IPS DF 6.9 (cell line): Measurements from ENCODE around the gene KRT6A.

Source experiments
- DNase-seq: peaks from one replicate; pipeline ENCODE4 v3.0.0-alpha.2; 2013; ENCODE audit warnings: low read depth, low spot score
- H3K27ac ChIP-seq: one replicate; pipeline ENCODE4 v1.5.1; 2013; ENCODE audit warnings: low read length, control low read depth
- H3K27me3 ChIP-seq: 2 replicates; pipeline ENCODE4 v1.6.1; 2013; ENCODE audit warnings: mild to moderate bottlenecking, low read length; ENCODE audit not compliant: control insufficient read depth, insufficient read depth
- H3K36me3 ChIP-seq: 2 replicates; pipeline ENCODE4 v1.6.1; 2013; ENCODE audit warnings: low read length; ENCODE audit not compliant: control insufficient read depth, insufficient read depth
- H3K4me1 ChIP-seq: 2 replicates; pipeline ENCODE4 v1.6.1; 2013; ENCODE audit warnings: low read length; ENCODE audit not compliant: control insufficient read depth, insufficient read depth
- H3K4me3 ChIP-seq: 2 replicates; pipeline ENCODE4 v1.5.1; 2013; ENCODE audit warnings: mild to moderate bottlenecking, low read length
- H3K9me3 ChIP-seq: 2 replicates; pipeline ENCODE4 v1.6.1; 2013; ENCODE audit warnings: low read length, inconsistent platforms; ENCODE audit not compliant: control insufficient read depth, insufficient read depth
- WGBS: extraction: QIAGEN DNeasy Blood & Tissue Kit; methylation state at CpG from one replicate; pipeline ENCODE4 v1.1.7; 2013; ENCODE audit warnings: mixed read lengths, missing lambda C conversion rate; ENCODE audit not compliant: insufficient read length, insufficient coverage; 5-methylcytosine and 5-hydroxymethylcytosine counted together

The KRT6A gene

DNA sequence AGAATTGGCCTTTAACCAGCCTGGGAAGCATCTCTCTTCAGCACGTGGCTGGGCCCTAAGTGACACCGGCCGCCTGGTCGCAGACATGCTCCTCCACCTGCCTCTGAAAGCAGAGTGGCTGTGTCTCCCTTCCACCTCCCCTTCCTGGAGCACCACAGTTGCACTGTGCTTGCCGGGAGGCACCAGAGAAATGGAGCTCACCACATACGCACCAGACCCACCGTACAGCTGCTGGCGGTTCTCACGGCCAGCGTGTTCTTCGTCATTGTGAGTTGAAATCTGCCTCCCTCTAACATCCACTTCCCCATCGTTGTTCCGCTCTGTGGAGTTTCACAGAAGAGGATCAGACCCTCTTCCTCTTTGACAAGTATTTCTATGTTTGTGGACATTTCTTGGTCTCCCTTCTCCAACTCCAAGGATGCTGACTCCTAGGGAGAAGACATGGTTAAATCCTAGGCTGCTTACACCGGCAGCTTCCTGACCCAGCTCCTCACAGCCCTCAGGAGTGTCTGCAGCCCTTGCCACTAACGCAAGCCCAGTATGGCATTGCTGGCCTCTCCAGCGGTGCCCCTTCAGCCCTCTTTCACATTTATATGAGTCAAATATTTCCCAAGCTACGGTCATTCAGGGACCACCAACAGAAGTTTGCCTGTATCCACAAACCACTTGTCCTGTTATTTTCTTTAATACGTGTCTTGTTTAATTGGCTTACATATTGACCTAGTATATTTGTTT is 38.7 kb upstream of the KRT6A start:
- H3K27me3 ChIP-seq: no peaks in the 10 kb centered on the region
- no peak for DNase-seq
- H3K9me3 ChIP-seq: no peaks in the 10 kb centered on the region
- no peak overlapping the region for H3K4me3 ChIP-seq
- no peaks in the 10 kb centered on the region for H3K36me3 ChIP-seq
- no peak overlapping the region for H3K27ac ChIP-seq
- WGBS: no CpG with 5 or more reads among the region's 18 CpGs
- no peaks in the 10 kb centered on the region for H3K4me1 ChIP-seq

DNA sequence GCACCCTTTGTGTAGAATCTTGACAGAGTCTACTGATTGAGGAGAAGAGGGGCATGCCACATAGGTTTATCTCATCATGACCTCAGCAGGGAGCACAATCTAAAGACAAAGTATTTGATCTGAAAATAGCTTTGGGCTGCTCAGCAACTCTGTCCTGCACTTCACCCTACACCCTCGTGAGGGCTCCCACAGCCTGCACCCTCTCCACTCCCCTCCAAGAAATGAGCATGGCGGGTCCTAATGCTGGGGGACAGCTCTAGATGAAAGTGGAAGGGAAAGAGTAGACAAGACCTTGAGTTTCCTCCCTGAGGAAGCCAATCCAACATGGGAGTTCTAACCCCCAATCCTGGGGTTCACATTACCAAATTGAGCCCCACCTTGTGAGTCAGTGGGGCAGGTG is 37.8 kb upstream of the KRT6A start:
- no peak for DNase-seq
- H3K4me3 ChIP-seq: no peak overlapping the region
- WGBS: no CpG with 5 or more reads among the region's 2 CpGs
- H3K27ac ChIP-seq: no peak overlapping the region
- H3K27me3 ChIP-seq: no peaks in the 10 kb centered on the region
- no peaks in the 10 kb centered on the region for H3K36me3 ChIP-seq
- H3K9me3 ChIP-seq: no peaks in the 10 kb centered on the region
- no peaks in the 10 kb centered on the region for H3K4me1 ChIP-seq

DNA sequence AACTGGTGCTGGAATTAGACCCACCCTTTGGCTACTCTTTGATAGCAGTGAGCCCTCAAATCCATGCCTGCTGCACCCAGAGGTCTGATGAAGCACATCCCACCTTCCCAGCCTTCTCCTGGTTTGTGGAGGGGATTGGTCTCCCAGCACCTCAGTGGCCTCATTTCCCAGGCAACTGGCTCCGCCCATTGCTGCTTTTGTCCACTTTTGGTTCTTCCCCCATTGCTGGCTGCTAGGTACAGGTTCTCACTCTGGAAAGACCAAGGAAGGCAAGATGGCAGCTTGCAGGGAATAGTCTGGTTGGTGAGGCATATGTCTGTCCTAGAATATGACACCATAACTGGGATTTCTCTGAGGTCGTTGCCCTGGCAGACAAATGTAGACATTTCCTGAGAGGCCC is 37.3 kb upstream of the KRT6A start:
- Histone ChIP-seq H3K27ac (no peak overlapping the region), H3K9me3 (no peaks in the 10 kb centered on the region), H3K36me3 (no peaks in the 10 kb centered on the region), H3K4me3 (no peak overlapping the region), H3K27me3 (no peaks in the 10 kb centered on the region), H3K4me1 (no peaks in the 10 kb centered on the region)
- no CpG with 5 or more reads among the region's 2 CpGs for WGBS
- DNase-seq: no peak

DNA sequence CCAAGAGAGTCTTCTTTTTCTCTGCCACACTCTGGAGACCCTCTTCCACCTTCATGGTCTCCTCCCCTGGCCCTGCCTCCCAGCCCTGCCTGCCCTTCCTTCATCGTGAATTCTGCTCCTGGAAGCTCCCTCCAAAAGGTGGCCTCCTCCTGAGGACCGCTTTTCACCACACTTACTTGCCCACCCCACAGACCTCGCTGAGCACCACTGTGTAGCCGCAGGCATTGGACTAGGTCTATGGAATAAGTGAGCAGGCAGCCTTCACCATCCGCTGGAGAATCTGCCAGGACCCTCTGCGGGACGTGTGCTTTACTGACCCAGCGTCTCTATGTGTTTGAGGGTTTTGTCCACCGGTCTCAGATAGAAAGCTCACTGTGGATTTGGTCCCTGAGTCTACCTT is 36.8 kb upstream of the KRT6A start:
- Histone ChIP-seq H3K27me3 (no peaks in the 10 kb centered on the region), H3K9me3 (no peaks in the 10 kb centered on the region), H3K36me3 (no peaks in the 10 kb centered on the region), H3K27ac (no peak overlapping the region), H3K4me1 (no peaks in the 10 kb centered on the region), H3K4me3 (no peak overlapping the region)
- no peak for DNase-seq
- WGBS: no CpG with 5 or more reads among the region's 9 CpGs

DNA sequence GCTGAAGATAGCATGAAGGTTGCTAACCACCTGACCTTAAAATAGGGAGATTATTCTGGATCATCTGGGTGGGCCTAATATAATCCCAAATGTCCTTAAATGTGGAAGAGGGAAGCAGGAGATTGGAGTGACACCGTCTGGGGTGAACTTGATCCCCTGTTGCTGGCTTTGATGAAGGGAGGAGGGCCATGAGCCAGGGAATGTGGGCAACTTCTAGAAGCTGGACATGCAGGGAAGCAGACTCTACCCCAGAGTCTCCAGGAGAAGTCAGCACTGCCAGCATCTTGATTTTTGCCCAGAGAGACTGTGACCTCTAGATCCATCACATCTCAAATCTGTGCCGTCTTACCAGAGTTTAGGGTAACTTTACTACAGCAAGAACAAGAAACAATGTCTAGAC is 36.4 kb upstream of the KRT6A start:
- WGBS: no CpG with 5 or more reads among the region's 2 CpGs

DNA sequence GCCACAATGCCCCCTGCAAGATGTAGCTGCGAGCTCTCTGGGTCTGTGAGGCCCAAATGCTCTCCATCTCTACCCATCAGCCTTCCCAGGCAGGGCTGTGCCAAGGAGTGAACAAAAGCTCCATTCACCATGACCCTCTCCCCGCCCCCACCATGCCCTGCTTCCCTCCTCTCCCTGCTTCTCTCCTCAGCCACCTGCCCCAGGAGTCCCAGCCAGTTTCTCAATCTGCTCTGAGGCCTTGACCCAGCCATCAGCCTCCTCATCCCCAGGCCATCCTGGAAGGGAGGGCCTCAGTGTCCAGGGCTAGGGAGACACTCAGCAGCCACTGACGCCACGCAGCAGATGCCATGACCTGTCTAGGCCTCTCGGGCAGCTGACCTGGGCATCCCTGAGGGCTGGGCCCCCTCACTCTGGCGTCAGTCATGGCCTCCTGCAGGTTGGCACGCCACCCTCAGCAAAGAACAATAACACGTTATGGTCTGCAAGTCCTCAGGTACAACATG is 35.6 kb upstream of the KRT6A start:
- Histone ChIP-seq H3K27ac (no peak overlapping the region), H3K4me3 (no peak overlapping the region), H3K9me3 (no peaks in the 10 kb centered on the region), H3K36me3 (no peaks in the 10 kb centered on the region), H3K27me3 (no peaks in the 10 kb centered on the region), H3K4me1 (no peaks in the 10 kb centered on the region)
- DNase-seq: no peak
- WGBS: no CpG with 5 or more reads among the region's 8 CpGs

More for the DNA sequence above, 36.4 kb upstream of the KRT6A start:
- no peak for DNase-seq
- Histone ChIP-seq H3K36me3 (no peaks in the 10 kb centered on the region), H3K27ac (no peak overlapping the region), H3K9me3 (no peaks in the 10 kb centered on the region), H3K4me1 (no peaks in the 10 kb centered on the region), H3K4me3 (no peak overlapping the region), H3K27me3 (no peaks in the 10 kb centered on the region)

DNA sequence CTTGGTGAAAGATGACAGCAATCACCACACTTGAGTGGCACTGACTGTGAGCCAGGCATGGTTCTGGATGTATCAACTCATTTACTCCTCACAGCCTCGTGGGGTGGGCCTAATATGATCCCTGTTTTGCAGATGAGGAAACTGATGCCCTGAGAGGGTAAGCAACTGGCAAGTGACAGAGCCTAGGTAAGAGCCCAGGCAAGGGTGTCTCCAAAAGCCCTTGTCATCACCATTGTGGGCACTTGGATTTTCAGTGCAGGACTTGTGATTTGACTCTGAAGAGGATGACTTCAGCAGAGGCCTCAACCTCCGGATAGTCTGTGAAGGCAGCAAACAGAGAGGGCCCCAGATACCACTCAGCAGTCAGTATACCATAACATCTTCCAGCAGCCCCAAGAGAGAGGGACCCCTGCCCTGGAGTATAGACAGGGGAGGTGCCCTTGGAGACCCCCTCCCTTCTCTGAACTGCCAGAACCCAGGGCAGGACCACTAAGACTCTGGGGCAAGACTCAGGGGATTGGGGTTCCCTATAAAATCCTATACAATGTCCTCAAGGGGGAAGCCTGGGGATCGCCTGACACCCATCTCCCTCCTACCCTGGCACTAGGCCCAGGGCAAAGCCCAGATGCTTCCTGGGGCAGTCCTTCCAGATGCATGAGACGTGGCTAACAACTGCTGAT is 34.2 kb upstream of the KRT6A start:
- Histone ChIP-seq H3K9me3 (no peaks in the 10 kb centered on the region), H3K36me3 (no peaks in the 10 kb centered on the region), H3K27me3 (no peaks in the 10 kb centered on the region), H3K27ac (no peak overlapping the region), H3K4me1 (peaks cover 2% of the 10 kb centered on the region; the same call in 1 of the 2 replicates), H3K4me3 (no peak overlapping the region)
- DNase-seq: no peak
- WGBS: no CpG with 5 or more reads among the region's 4 CpGs

DNA sequence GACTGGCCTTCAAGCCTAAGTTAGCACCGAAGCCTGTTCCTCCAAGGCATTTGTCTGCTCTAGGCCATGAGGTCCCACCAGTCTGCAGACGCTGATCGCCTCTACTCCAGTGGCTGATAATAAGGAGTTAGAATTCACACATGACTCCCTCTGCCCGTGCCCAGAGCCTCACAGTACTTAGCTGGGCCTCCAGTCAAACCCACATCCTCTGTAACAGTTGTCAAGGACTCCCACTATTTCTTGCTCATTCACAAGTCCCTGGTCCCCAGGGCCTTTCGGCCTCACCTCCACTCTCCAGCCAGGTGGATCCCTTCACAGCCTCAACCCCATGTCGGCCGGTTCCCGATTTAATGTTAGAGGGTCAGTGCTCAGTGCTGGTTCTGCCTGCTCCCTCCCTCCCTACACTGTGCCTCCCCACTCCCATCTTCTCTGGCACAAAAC is 33.5 kb upstream of the KRT6A start:
- Histone ChIP-seq H3K4me1 (peaks cover 2% of the 10 kb centered on the region; the same call in 1 of the 2 replicates), H3K4me3 (no peak overlapping the region), H3K9me3 (no peaks in the 10 kb centered on the region), H3K27me3 (no peaks in the 10 kb centered on the region), H3K27ac (no peak overlapping the region), H3K36me3 (no peaks in the 10 kb centered on the region)
- DNase-seq: no peak
- WGBS: no CpG with 5 or more reads among the region's 8 CpGs

DNA sequence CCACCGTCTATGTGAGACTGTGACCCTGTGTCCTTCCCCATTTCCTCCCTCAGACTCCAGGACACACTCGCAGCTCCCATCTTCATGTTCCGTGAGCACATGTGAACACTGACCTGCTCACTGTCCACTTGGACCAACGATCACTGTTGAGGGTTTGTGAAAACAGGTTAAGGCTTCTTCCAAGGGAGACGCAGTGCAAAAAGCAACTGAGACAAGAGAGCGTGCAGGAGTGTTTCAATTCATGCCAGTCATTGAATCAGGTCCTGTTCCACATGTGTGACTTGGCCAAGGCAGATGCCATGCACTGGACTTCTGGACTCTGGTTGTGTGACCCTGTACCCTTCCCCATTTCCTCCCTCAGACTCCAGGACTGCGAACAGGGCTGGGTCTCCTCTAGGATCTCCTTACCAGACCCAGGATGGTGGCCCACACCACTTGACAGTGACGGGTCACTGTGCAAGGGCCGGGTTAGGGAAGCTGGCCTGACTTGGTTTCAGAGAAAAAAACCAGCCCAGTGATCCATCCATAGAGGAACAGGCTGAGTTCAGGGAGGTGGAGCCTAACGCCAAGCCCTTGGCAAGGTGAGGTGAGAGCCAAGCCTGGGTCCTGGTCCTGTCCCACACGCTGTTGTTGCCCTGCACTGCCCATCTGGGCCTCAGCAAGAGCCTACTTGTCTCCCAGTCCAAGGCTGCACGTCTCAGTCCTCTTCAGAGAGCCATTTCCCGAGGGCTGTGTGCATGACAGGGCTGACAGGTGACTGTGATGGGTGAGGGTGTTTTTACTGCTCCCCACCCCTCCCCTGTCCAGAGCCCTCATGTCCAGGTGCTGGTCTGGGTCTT is 32.8 kb upstream of the KRT6A start:
- no peak overlapping the region for H3K4me3 ChIP-seq
- H3K9me3 ChIP-seq: no peaks in the 10 kb centered on the region
- H3K27me3 ChIP-seq: no peaks in the 10 kb centered on the region
- H3K4me1 ChIP-seq: peaks cover 2% of the 10 kb centered on the region; the same call in 1 of the 2 replicates
- H3K27ac ChIP-seq: no peak overlapping the region
- H3K36me3 ChIP-seq: no peaks in the 10 kb centered on the region
- no peak for DNase-seq
- WGBS: no CpG with 5 or more reads among the region's 13 CpGs

DNA sequence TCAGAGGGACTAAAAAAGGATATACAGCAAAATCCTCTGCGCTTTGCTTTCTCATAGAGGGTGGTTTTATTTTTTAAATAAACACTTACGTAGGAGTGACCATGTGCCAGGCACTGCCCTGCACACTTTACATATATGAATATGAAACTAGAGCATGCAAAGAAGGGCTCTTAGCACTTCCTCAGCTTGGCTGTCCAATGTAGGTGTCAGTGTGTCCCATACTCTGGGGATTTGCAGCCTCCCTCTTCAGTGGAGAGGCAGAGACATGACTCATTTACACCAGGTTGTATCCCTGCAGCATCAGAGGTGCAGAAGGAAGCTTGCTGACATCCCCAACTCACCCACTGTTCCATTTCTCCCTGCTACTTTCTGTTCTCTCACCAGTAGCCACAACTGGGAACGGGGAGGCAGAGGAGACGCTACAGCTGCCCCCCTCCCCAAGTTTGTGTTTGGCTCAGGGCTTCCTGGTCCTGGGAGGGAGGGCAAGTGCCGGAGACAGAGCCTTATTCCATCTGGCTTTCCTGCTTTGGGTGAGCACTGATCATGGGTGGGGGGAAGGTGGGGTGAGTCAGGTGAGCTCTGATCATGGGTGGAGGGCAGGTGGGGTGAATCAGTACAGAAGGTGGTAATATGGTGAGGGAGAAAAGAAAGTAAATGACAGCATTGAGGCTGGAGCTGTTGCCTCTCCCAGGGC is 32.0 kb upstream of the KRT6A start:
- whole genome bisulfite sequencing: no CpG with 5 or more reads among the region's 5 CpGs
- H3K4me1 ChIP-seq: peaks cover 2% of the 10 kb centered on the region; the same call in 1 of the 2 replicates
- H3K36me3 ChIP-seq: no peaks in the 10 kb centered on the region
- DNase-seq: no peak
- no peak overlapping the region for H3K27ac ChIP-seq
- H3K9me3 ChIP-seq: no peaks in the 10 kb centered on the region
- no peak overlapping the region for H3K4me3 ChIP-seq
- no peaks in the 10 kb centered on the region for H3K27me3 ChIP-seq
